WTC11 (cell line): ENCODE measurements around the gene CEP63. TPM values are rescaled to one million over a fixed set of nuclear protein-coding genes. Genes with fewer than 3 reads are reported as not detected.

ENCODE experiments used
- ATAC-seq: fragments of 200-7000 bp; cut with Tn5 transposase; 2 replicates; pipeline ENCODE4 v1.10.0; 2021; ENCODE audit warnings: mild to moderate bottlenecking, moderate library complexity
- CTCF ChIA-PET: fragments of 300-600 bp; sonication (Branson Sonifier 250); formaldehyde crosslinking; loops from one replicate; lab custom pipeline; 2021; ENCODE audit warnings: antibody characterized with exemption; lab: Charles Lee
- POLR2A ChIA-PET: fragments of 350-600 bp; sonication (Branson Sonifier 250); formaldehyde crosslinking; loops from one replicate; lab custom pipeline; 2021; ENCODE audit warnings: antibody characterized with exemption; lab: Charles Lee
- DNase-seq: peaks from one replicate; pipeline ENCODE4 v3.0.0; 2021; ENCODE audit warnings: low spot score
- H3K27ac Mint-ChIP-seq: 2 replicates; pipeline ENCODE4 v1.8.0; 2021; ENCODE audit warnings: mixed read lengths
- H3K27me3 Mint-ChIP-seq: 2 replicates; pipeline ENCODE4 v1.8.0; 2021; ENCODE audit warnings: low read depth, mild to moderate bottlenecking, moderate library complexity, mixed read lengths
- H3K36me3 Mint-ChIP-seq: 2 replicates; pipeline ENCODE4 v1.8.0; 2021; ENCODE audit warnings: mixed read lengths
- H3K4me1 Mint-ChIP-seq: 2 replicates; pipeline ENCODE4 v1.8.0; 2022; ENCODE audit warnings: mixed read lengths
- H3K4me3 Mint-ChIP-seq: 2 replicates; pipeline ENCODE4 v1.8.0; 2021; ENCODE audit warnings: mild to moderate bottlenecking, moderate library complexity, mixed read lengths
- H3K9me3 Mint-ChIP-seq: 2 replicates; pipeline ENCODE4 v1.8.0; 2021; ENCODE audit warnings: mixed read lengths
- ELF4 ChIP-seq: sonication (generic); formaldehyde crosslinking; IDR thresholded peaks from 2 replicates; pipeline ENCODE4 v1.8.1; 2022; ENCODE audit warnings: low read depth, mild to moderate bottlenecking, moderate library complexity, missing genetic modification reagents
- GRHL2 ChIP-seq: fragments of 250-450 bp; sonication (Bioruptor Pico); IDR thresholded peaks from 2 replicates; pipeline ENCODE4 v1.8.0; 2022; ENCODE audit warnings: mild to moderate bottlenecking, moderate library complexity; ENCODE audit not compliant: insufficient replicate concordance, severe bottlenecking
- MYBL2 ChIP-seq: sonication (generic); formaldehyde crosslinking; IDR thresholded peaks from 2 replicates; pipeline ENCODE4 v1.8.1; 2023; ENCODE audit warnings: mild to moderate bottlenecking, moderate library complexity, missing genetic modification reagents
- NR1H2 ChIP-seq: sonication (generic); formaldehyde crosslinking; IDR thresholded peaks from 2 replicates; pipeline ENCODE4 v1.9.0; 2021; ENCODE audit warnings: mild to moderate bottlenecking, moderate library complexity, missing genetic modification reagents
- RORB ChIP-seq: fragments of 250-450 bp; sonication (Bioruptor Pico); IDR thresholded peaks from 2 replicates; pipeline ENCODE4 v1.9.0; 2021; ENCODE audit warnings: mild to moderate bottlenecking
- SMAD4 ChIP-seq: sonication (generic); formaldehyde crosslinking; IDR thresholded peaks from 2 replicates; pipeline ENCODE4 v1.8.0; 2022; ENCODE audit warnings: mild to moderate bottlenecking, missing genetic modification reagents
- TEAD1 ChIP-seq: sonication (generic); formaldehyde crosslinking; IDR thresholded peaks from 2 replicates; pipeline ENCODE4 v1.8.0; 2022; ENCODE audit warnings: mild to moderate bottlenecking, missing genetic modification reagents
- ZBTB21 ChIP-seq: sonication (generic); formaldehyde crosslinking; IDR thresholded peaks from 2 replicates; pipeline ENCODE4 v1.8.1; 2023; ENCODE audit warnings: mild to moderate bottlenecking, missing genetic modification reagents, borderline replicate concordance
- ZNF138 ChIP-seq: sonication (generic); formaldehyde crosslinking; conservative IDR thresholded peaks from 2 replicates; pipeline ENCODE4 v1.8.1; 2022; ENCODE audit warnings: mild to moderate bottlenecking, moderate library complexity, missing genetic modification reagents
- ZNF232 ChIP-seq: sonication (generic); formaldehyde crosslinking; IDR thresholded peaks from 2 replicates; pipeline ENCODE4 v1.8.0; 2022; ENCODE audit warnings: mild to moderate bottlenecking, missing genetic modification reagents
- ZNF263 ChIP-seq: sonication (generic); formaldehyde crosslinking; IDR thresholded peaks from 2 replicates; pipeline ENCODE4 v1.8.1; 2022; ENCODE audit warnings: low read depth, mild to moderate bottlenecking, moderate library complexity, missing genetic modification reagents
- ZNF423 ChIP-seq: fragments of 250-450 bp; sonication (Bioruptor Pico); IDR thresholded peaks from 2 replicates; pipeline ENCODE4 v2.1.2; 2022; ENCODE audit warnings: mild to moderate bottlenecking, moderate library complexity
- ZNF671 ChIP-seq: fragments of 250-450 bp; sonication (Bioruptor Pico); IDR thresholded peaks from 2 replicates; pipeline ENCODE4 v1.8.0; 2021; ENCODE audit warnings: mild to moderate bottlenecking
- total RNA-seq: library from RNA; stranded (reverse); gene quantifications from 3 replicates; pipeline ENCODE4 v1.2.3, GENCODE V29; 2021
- TF ChIP-seq, protein P1 (sequence below): sonication (generic); formaldehyde crosslinking; IDR thresholded peaks from 2 replicates; pipeline ENCODE4 v1.8.1; 2023; ENCODE audit warnings: mild to moderate bottlenecking, missing genetic modification reagents, moderate library complexity
- TF ChIP-seq, protein P2 (sequence below): sonication (generic); formaldehyde crosslinking; IDR thresholded peaks from 2 replicates; pipeline ENCODE4 v1.8.1; 2023; ENCODE audit warnings: mild to moderate bottlenecking, missing genetic modification reagents, borderline replicate concordance
- TF ChIP-seq, protein P3 (sequence below): sonication (generic); formaldehyde crosslinking; IDR thresholded peaks from 2 replicates; pipeline ENCODE4 v1.8.0; 2023; ENCODE audit warnings: missing genetic modification reagents
- TF ChIP-seq, protein P4 (sequence below): fragments of 250-450 bp; sonication (Bioruptor Pico); conservative IDR thresholded peaks from 2 replicates; pipeline ENCODE4 v1.9.0; 2021; ENCODE audit warnings: mild to moderate bottlenecking
- TF ChIP-seq, protein P5 (sequence below): fragments of 250-450 bp; sonication (Bioruptor Pico); IDR thresholded peaks from 2 replicates; pipeline ENCODE4 v1.9.0; 2021; ENCODE audit warnings: mild to moderate bottlenecking
- TF ChIP-seq, protein P6 (sequence below): fragments of 250-450 bp; sonication (Bioruptor Pico); IDR thresholded peaks from 2 replicates; pipeline ENCODE4 v1.9.0; 2021; ENCODE audit warnings: mild to moderate bottlenecking
- TF ChIP-seq, protein P7 (sequence below): sonication (generic); formaldehyde crosslinking; IDR thresholded peaks from 2 replicates; pipeline ENCODE4 v1.8.0; 2022; ENCODE audit warnings: mild to moderate bottlenecking, missing genetic modification reagents

Gene CEP63
- total RNA-seq, 1 experiment from 2014 or later: 28.0 TPM

DNA sequence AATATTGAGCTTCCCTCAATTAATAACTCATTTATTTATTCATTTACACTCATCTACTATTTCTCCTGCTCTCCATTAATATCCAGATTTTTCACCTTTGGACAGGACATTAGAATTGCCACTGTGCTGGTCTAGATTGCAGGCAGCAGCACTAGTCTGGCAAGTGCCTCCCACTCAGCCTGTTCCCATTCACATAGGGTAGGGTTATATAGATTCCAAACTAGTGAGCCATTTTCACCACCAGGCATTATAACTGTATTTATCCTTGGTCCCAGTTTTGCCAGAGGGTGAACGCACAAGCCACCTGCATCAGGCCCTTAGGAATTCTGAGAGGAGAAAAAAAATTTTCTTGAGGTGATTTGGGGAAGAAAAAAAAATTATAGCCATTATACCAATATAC is 44.5 kb upstream of the CEP63 start:
- ATAC-seq (no peak), DNase-seq (no peak)
- Mint-ChIP-seq H3K4me1 (peaks cover 3% of the 10 kb centered on the region), H3K9me3 (peaks cover 16% of the 10 kb centered on the region), H3K36me3 (peaks cover 12% of the 10 kb centered on the region), H3K27ac (no peak overlapping the region), H3K27me3 (peaks cover 3% of the 10 kb centered on the region; the same call in 1 of the 2 replicates), H3K4me3 (no peak overlapping the region)
- CTCF ChIA-PET: no interaction called here
- TF ChIP-seq, protein P1, sequence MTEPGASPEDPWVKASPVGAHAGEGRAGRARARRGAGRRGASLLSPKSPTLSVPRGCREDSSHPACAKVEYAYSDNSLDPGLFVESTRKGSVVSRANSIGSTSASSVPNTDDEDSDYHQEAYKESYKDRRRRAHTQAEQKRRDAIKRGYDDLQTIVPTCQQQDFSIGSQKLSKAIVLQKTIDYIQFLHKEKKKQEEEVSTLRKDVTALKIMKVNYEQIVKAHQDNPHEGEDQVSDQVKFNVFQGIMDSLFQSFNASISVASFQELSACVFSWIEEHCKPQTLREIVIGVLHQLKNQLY (CRISPR knock-in tag): no peak
- TF ChIP-seq ZBTB21 (CRISPR knock-in tag) (no peak), ZNF671 (CRISPR knock-in tag) (no peak), RORB (CRISPR knock-in tag) (no peak), ELF4 (no peak), ZNF423 (CRISPR knock-in tag) (no peak), ZNF138 (CRISPR knock-in tag) (no peak), GRHL2 (CRISPR knock-in tag) (no peak), ZNF232 (CRISPR knock-in tag) (no peak), TEAD1 (CRISPR knock-in tag) (no peak), SMAD4 (CRISPR knock-in tag) (no peak), MYBL2 (CRISPR knock-in tag) (no peak), ZNF263 (no peak), NR1H2 (no peak)
- TF ChIP-seq, protein P2, sequence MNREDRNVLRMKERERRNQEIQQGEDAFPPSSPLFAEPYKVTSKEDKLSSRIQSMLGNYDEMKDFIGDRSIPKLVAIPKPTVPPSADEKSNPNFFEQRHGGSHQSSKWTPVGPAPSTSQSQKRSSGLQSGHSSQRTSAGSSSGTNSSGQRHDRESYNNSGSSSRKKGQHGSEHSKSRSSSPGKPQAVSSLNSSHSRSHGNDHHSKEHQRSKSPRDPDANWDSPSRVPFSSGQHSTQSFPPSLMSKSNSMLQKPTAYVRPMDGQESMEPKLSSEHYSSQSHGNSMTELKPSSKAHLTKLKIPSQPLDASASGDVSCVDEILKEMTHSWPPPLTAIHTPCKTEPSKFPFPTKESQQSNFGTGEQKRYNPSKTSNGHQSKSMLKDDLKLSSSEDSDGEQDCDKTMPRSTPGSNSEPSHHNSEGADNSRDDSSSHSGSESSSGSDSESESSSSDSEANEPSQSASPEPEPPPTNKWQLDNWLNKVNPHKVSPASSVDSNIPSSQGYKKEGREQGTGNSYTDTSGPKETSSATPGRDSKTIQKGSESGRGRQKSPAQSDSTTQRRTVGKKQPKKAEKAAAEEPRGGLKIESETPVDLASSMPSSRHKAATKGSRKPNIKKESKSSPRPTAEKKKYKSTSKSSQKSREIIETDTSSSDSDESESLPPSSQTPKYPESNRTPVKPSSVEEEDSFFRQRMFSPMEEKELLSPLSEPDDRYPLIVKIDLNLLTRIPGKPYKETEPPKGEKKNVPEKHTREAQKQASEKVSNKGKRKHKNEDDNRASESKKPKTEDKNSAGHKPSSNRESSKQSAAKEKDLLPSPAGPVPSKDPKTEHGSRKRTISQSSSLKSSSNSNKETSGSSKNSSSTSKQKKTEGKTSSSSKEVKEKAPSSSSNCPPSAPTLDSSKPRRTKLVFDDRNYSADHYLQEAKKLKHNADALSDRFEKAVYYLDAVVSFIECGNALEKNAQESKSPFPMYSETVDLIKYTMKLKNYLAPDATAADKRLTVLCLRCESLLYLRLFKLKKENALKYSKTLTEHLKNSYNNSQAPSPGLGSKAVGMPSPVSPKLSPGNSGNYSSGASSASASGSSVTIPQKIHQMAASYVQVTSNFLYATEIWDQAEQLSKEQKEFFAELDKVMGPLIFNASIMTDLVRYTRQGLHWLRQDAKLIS (CRISPR knock-in tag): no peak
- TF ChIP-seq, protein P3, sequence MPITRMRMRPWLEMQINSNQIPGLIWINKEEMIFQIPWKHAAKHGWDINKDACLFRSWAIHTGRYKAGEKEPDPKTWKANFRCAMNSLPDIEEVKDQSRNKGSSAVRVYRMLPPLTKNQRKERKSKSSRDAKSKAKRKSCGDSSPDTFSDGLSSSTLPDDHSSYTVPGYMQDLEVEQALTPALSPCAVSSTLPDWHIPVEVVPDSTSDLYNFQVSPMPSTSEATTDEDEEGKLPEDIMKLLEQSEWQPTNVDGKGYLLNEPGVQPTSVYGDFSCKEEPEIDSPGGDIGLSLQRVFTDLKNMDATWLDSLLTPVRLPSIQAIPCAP (CRISPR knock-in tag): no peak
- TF ChIP-seq, protein P4, sequence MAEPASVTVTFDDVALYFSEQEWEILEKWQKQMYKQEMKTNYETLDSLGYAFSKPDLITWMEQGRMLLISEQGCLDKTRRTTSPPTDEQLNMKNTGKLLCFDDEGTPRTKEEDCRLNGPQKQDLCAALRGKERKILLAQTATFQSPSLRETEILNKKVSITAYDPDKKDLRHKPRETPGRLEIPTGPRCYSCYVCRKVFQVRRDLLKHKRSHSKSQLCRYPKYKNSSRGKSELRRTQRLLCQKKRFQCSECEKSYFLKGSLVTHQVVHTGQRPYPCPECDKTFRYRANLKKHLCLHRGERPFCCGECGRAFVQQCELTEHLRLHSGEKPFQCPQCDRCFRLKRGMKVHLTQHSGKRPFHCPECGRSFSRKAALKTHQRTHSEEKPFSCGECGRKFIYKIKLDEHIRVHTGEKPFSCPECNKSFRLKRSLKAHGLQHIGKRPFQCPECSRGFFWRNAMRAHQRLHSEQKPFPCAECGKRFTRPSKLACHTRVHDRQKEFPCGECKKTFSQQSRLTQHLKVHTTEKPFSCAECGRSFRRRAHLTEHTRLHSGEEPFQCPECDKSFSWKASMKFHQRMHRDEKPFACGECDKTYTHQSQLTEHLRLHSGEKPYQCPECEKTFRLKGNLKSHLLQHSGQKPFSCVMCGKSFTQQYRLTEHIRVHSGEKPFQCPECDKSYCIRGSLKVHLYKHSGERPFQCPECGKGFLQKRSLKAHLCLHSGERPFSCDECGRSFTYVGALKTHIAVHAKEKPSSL (CRISPR knock-in tag): no peak
- TF ChIP-seq, protein P5, sequence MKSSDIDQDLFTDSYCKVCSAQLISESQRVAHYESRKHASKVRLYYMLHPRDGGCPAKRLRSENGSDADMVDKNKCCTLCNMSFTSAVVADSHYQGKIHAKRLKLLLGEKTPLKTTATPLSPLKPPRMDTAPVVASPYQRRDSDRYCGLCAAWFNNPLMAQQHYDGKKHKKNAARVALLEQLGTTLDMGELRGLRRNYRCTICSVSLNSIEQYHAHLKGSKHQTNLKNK: no peak
- TF ChIP-seq, protein P6, sequence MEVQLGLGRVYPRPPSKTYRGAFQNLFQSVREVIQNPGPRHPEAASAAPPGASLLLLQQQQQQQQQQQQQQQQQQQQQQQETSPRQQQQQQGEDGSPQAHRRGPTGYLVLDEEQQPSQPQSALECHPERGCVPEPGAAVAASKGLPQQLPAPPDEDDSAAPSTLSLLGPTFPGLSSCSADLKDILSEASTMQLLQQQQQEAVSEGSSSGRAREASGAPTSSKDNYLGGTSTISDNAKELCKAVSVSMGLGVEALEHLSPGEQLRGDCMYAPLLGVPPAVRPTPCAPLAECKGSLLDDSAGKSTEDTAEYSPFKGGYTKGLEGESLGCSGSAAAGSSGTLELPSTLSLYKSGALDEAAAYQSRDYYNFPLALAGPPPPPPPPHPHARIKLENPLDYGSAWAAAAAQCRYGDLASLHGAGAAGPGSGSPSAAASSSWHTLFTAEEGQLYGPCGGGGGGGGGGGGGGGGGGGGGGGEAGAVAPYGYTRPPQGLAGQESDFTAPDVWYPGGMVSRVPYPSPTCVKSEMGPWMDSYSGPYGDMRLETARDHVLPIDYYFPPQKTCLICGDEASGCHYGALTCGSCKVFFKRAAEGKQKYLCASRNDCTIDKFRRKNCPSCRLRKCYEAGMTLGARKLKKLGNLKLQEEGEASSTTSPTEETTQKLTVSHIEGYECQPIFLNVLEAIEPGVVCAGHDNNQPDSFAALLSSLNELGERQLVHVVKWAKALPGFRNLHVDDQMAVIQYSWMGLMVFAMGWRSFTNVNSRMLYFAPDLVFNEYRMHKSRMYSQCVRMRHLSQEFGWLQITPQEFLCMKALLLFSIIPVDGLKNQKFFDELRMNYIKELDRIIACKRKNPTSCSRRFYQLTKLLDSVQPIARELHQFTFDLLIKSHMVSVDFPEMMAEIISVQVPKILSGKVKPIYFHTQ (CRISPR knock-in tag): no peak
- TF ChIP-seq, protein P7, sequence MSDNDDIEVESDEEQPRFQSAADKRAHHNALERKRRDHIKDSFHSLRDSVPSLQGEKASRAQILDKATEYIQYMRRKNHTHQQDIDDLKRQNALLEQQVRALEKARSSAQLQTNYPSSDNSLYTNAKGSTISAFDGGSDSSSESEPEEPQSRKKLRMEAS (CRISPR knock-in tag): no peak
- POLR2A ChIA-PET: interaction anchor here (0.7 kb wide), 1 partner anchor 422 kb away, joined by 3 read pairs; no protein-coding TSS in a partner anchor
